ENCODE measurements around the gene ATXN7L1. TPM values are rescaled to one million over a fixed set of nuclear protein-coding genes. Genes with fewer than 3 reads are reported as not detected.

The ATXN7L1 gene
- total and polyA plus RNA-seq, 2 of the 8 experiments (the other 6 are each of a cell fraction or from before 2014, with no cell fraction given): 14.3 to 34.0 TPM

GRCh38 chr7:105909742-105910141 is 33.3 kb upstream of the ATXN7L1 start:
- Histone ChIP-seq H2BK120ac (replicated peaks; ENCODE audit: low read depth, low read length) (no peak overlapping the region), H4K20me1 (replicated peaks in 1 of 2; ENCODE audit: control insufficient read depth in 1 of 2, insufficient read depth in 2 of 2, low read length in 2 of 2) (no peaks in the 10 kb centered on the region), H3K36me3 (ENCODE audit: control insufficient read depth in 2 of 4, insufficient read depth in 4 of 4, low read length in 3 of 4) (peaks cover 0 to 14% (median 5%) of the 10 kb centered on the region in 4 experiments; a peak in 3 of 8 replicates), H2AK5ac (ENCODE audit: low read depth, low read length) (no peak overlapping the region), H2BK20ac (ENCODE audit: low read length) (no peak overlapping the region), H3K4me1 (replicated peaks in 1 of 4; ENCODE audit: control insufficient read depth in 3 of 4, insufficient read depth in 4 of 4, low read length in 3 of 4) (peaks cover 3 to 11% (median 9%) of the 10 kb centered on the region in 4 experiments; a peak in 5 of 7 replicates), H3K4me3 (ENCODE audit: extremely low read depth in 1 of 4, insufficient read depth in 2 of 4, low read depth in 3 of 4, low read length in 4 of 4) (no peak overlapping the region), H4K5ac (ENCODE audit: insufficient read length, low read depth, low read length) (no peak overlapping the region), H2AFZ (ENCODE audit: low read length) (no peak overlapping the region), H4K8ac (ENCODE audit: extremely low read depth, insufficient read depth, low read length) (no peak overlapping the region), H3K56ac (replicated peaks; ENCODE audit: insufficient read length, low read depth, low read length) (no peak overlapping the region), H3K79me1 (ENCODE audit: low read depth, low read length) (no peaks in the 10 kb centered on the region), H3K9ac (replicated peaks in 1 of 4; ENCODE audit: extremely low read depth in 1 of 4, low read depth in 3 of 4, low read length in 3 of 4) (no peak overlapping the region), H3K23ac (ENCODE audit: insufficient read length) (no peak overlapping the region), H3K18ac (ENCODE audit: extremely low read depth, low read length) (no peak overlapping the region), H3K4me2 (ENCODE audit: insufficient read depth in 1 of 2, low read depth in 2 of 2, low read length in 2 of 2) (no peak overlapping the region), H3K27ac (ENCODE audit: low read depth, low read length) (no peak overlapping the region), H3K23me2 (ENCODE audit: low read depth, low read length) (no peaks in the 10 kb centered on the region), H3K9me3 (ENCODE audit: insufficient read depth in 2 of 2, low read depth in 1 of 2, low read length in 1 of 2) (peaks cover 3 to 4% of the 10 kb centered on the region in 2 experiments; a peak in 2 of 4 replicates), H3K79me2 (ENCODE audit: control insufficient read depth in 1 of 2, insufficient read depth in 2 of 2, low read length in 2 of 2) (no peaks in the 10 kb centered on the region), H2BK12ac (ENCODE audit: low read depth, low read length) (no peak overlapping the region), H2BK5ac (ENCODE audit: low read depth, low read length) (no peak overlapping the region), H4K91ac (replicated peaks; ENCODE audit: insufficient read length, low read length) (no peak overlapping the region), H3K4ac (replicated peaks; ENCODE audit: insufficient read length, low read depth, low read length) (no peak overlapping the region), H3K27me3 (replicated peaks in 1 of 4; ENCODE audit: control insufficient read depth in 3 of 4, extremely low read depth in 1 of 4, insufficient read depth in 3 of 4, low read length in 3 of 4) (no peaks in the 10 kb centered on the region), H3K14ac (ENCODE audit: insufficient read length) (no peak overlapping the region), H2BK15ac (ENCODE audit: low read length) (no peak overlapping the region)
- ChIA-PET CTCF (ENCODE audit: partially characterized antibody) (interaction anchor here (0.6 to 0.8 kb wide), 4 partner anchors 18 to 150 kb away, joined by 3 read pairs; no protein-coding TSS in a partner anchor), POLR2A (ENCODE audit: partially characterized antibody) (no interaction called here)
- TF ChIP-seq CREB1 (IDR thresholded peaks at IDR 0.05) (no peak), ZNF274 (IDR thresholded peaks at IDR 0.05; ENCODE audit: borderline replicate concordance, extremely low read depth, low read length) (no peak), SP1 (IDR thresholded peaks at IDR 0.05; ENCODE audit: low read depth, low read length) (no peak), SIRT6 (IDR thresholded peaks at IDR 0.05; ENCODE audit: low read length) (no peak), JUN (IDR thresholded peaks at IDR 0.05; ENCODE audit: low read depth, low read length) (no peak), TCF12 (IDR thresholded peaks at IDR 0.05; ENCODE audit: low read depth, low read length) (no peak), ATF3 (IDR thresholded peaks at IDR 0.05; ENCODE audit: insufficient read depth, low read depth, low read length) (no peak), SAP30 (IDR thresholded peaks at IDR 0.05; ENCODE audit: insufficient read depth, insufficient replicate concordance, low read length) (no peak), KDM1A (IDR thresholded peaks at IDR 0.05; ENCODE audit: borderline replicate concordance, low read length) (no peak)
- no peak for DNase-seq (ENCODE audit: low read depth in 1 of 2, low spot score in 2 of 2)
- WGBS, 2 experiments (ENCODE audit: extremely low coverage in 1 of 2, insufficient coverage in 1 of 2, insufficient read length in 1 of 2, insufficient replicate concordance in 2 of 2, low coverage in 1 of 2, low lambda C conversion rate in 2 of 2, missing lambda C conversion rate in 1 of 2): 91% methylated on average over 7 of the region's 7 CpGs; no CpG with 5 or more reads in 1 of the 2 experiments
- FAIRE-seq: no peak

Data from H1 (cell line).